Adrenal gland (tissue), 12 donors: ENCODE results near the gene VSIG10. TPM values are rescaled to one million over a fixed set of nuclear protein-coding genes. Genes with fewer than 3 reads are reported as not detected.

Source experiments
- DNase-seq, 7 donors: peaks; one replicate each; pipeline ENCODE4 v3.0.0-alpha.2; 2019 to 2020
- H3K27ac ChIP-seq, 5 donors: fragments of 200-600 bp; sonication (generic) in 4 of 5; 1 replicate in 3 of 5; 2 replicates in 2 of 5; pipeline versions ENCODE4 v1.5.1 to v1.8.0; 2016 to 2020; ENCODE audit warnings: mild to moderate bottlenecking in 1 of 5
- H3K27me3 ChIP-seq: fragments of 200-600 bp; 2 replicates; pipeline ENCODE4 v1.8.0; 2021
- H3K36me3 ChIP-seq, 2 donors: fragments of 200-600 bp; replicated peaks in 1 of 2; 1 replicate in 1 of 2; 2 replicates in 1 of 2; pipeline versions ENCODE4 v1.5.1 to v1.8.0; 2018 to 2022
- H3K4me1 ChIP-seq, 2 donors: fragments of 200-600 bp; replicated peaks in 1 of 2; 1 replicate in 1 of 2; 2 replicates in 1 of 2; pipeline versions ENCODE4 v1.5.1 to v1.8.0; 2018 to 2021
- H3K4me3 ChIP-seq, 4 donors: fragments of 200-600 bp; sonication (generic) in 3 of 4; one replicate each; pipeline ENCODE4 v1.5.1; 2016 to 2018
- H3K9me3 ChIP-seq, 3 donors: fragments of 200-600 bp; sonication (generic) in 1 of 3; replicated peaks in 1 of 3; 1 replicate in 2 of 3; 2 replicates in 1 of 3; pipeline versions ENCODE4 v1.5.1 to v1.8.0; 2016 to 2021
- CTCF ChIP-seq, 6 experiments: fragments of 450-650 bp in 4 of 6; fragments of 200-600 bp in 2 of 6; sonication (generic) in 1 of 6; IDR thresholded peaks; 1 replicate in 5 of 6; 2 replicates in 1 of 6; pipeline versions ENCODE4 v1.5.1 to v1.8.0; 2016 to 2021; ENCODE audit warnings: antibody characterized with exemption in 6 of 6, mild to moderate bottlenecking in 2 of 6, moderate library complexity in 1 of 6
- POLR2A ChIP-seq, 2 donors: fragments of 450-650 bp; IDR thresholded peaks; one replicate each; pipeline ENCODE4 v1.6.1; 2017; ENCODE audit warnings: antibody characterized with exemption in 2 of 2, mild to moderate bottlenecking in 2 of 2, moderate library complexity in 1 of 2
- WGBS, 4 donors: extraction: QIAGEN DNeasy Blood & Tissue Kit in 2 of 4; methylation state at CpG; one replicate each; pipeline versions ENCODE4 v1.1.5 to v1.1.7; 2013 to 2017; 5-methylcytosine and 5-hydroxymethylcytosine counted together
- intact Hi-C, 2 donors: fragments of 100-400 bp; cut with DNase I; formaldehyde crosslinking; loops; one replicate each; pipeline versions ENCODE4 v1.14.1 to v1.15.0; 2022 to 2023
- polyA plus RNA-seq, 3 donors: library from polyadenylated mRNA; stranded (reverse); fragments of 200-250 nt in 2 of 3; fragments of 350-450 nt in 1 of 3; fragmentation: Illumina TruSeq in 1 of 3; extraction: RNeasy Lipid Tissue Mini Kit (QIAGEN cat#74804) in 1 of 3; gene quantifications; one replicate each; pipeline ENCODE4 v1.2.3, GENCODE V29; 2013 to 2014
- total RNA-seq, 9 donors: library from RNA; depleted of rRNA in 4 of 9; stranded (reverse); fragments of >200 nt in 4 of 9; fragments of 120-200 nt in 1 of 9; fragmentation: NEBNext Ultra II Directional in 1 of 9; extraction: Animal tissue kit (Norgen Biotek cat#: 25700) in 1 of 9; gene quantifications; one replicate each; pipeline versions ENCODE4 v1.1.0 to v1.2.4, GENCODE V29; 2013 to 2023
- donor health status: healthy with polysubstance abuse.
- donor health status: Bipolar disorder and iron deficiency.
- donor health status: DM: yes; HTN: yes; CAD: no.
- donor health status: DM: no; HTN: no; CAD: no.
- donor health status: DM: no; HTN: no; CAD: no.
- donor health status: DM: yes; HTN: yes; CAD: no.

The VSIG10 gene
- total and polyA plus RNA-seq, 12 donors: 22.6 to 87.6 (median 53.0) TPM

- no peak overlapping the region for H3K4me3 ChIP-seq
- no peaks in the 10 kb centered on the region for H3K27me3 ChIP-seq
- H3K36me3 ChIP-seq: peaks cover 0 to 74% of the 10 kb centered on the region in 2 donors
- DNase-seq: no peak
- WGBS, 4 donors: 89 to 94% (median 93%) methylated on average over 7 of the region's 7 CpGs
- intact Hi-C loops: no loop called here
- no peak for TF ChIP-seq CTCF (IDR thresholded peaks at IDR 0.05)
- no peak for TF ChIP-seq POLR2A (IDR thresholded peaks at IDR 0.05)
- H3K27ac ChIP-seq: no peak overlapping the region
- H3K9me3 ChIP-seq: no peaks in the 10 kb centered on the region
- no peaks in the 10 kb centered on the region for H3K4me1 ChIP-seq
These were observed 71.6 kb downstream of the VSIG10 start for GRCh38 chr12:118032188-118032587.

GRCh38 chr12:118029166-118029565 is 74.6 kb downstream of the VSIG10 start:
- H3K27ac ChIP-seq: no peak overlapping the region
- TF ChIP-seq CTCF (IDR thresholded peaks at IDR 0.05) (no peak), POLR2A (IDR thresholded peaks at IDR 0.05) (no peak)
- H3K27me3 ChIP-seq: no peaks in the 10 kb centered on the region
- intact Hi-C loops: no loop called here
- no peak for DNase-seq
- H3K4me1 ChIP-seq: no peaks in the 10 kb centered on the region
- H3K36me3 ChIP-seq: peaks cover 0 to 61% of the 10 kb centered on the region in 2 donors
- WGBS, 4 donors: 93 to 98% (median 96%) methylated on average over 5 of the region's 5 CpGs
- H3K9me3 ChIP-seq: no peaks in the 10 kb centered on the region
- no peak overlapping the region for H3K4me3 ChIP-seq

GRCh38 chr12:118025168-118025567 is 78.6 kb downstream of the VSIG10 start:
- intact Hi-C loops: no loop called here
- WGBS, 4 donors: 70 to 88% (median 84%) methylated on average over 4 of the region's 4 CpGs
- H3K27ac ChIP-seq: no peak overlapping the region
- no peaks in the 10 kb centered on the region for H3K27me3 ChIP-seq
- H3K4me3 ChIP-seq: no peak overlapping the region
- H3K36me3 ChIP-seq: peaks cover 0 to 34% of the 10 kb centered on the region in 2 donors
- TF ChIP-seq POLR2A (IDR thresholded peaks at IDR 0.05) (no peak), CTCF (IDR thresholded peaks at IDR 0.05) (no peak)
- no peaks in the 10 kb centered on the region for H3K4me1 ChIP-seq
- DNase-seq: no peak
- no peaks in the 10 kb centered on the region for H3K9me3 ChIP-seq

- Histone ChIP-seq H3K27me3 (no peaks in the 10 kb centered on the region), H3K9me3 (no peaks in the 10 kb centered on the region), H3K27ac (no peak overlapping the region), H3K4me3 (no peak overlapping the region), H3K4me1 (no peaks in the 10 kb centered on the region), H3K36me3 (peaks cover 0 to 30% of the 10 kb centered on the region in 2 donors)
- WGBS, 4 donors: 87 to 93% (median 92%) methylated on average over 9 of the region's 9 CpGs
- TF ChIP-seq CTCF (IDR thresholded peaks at IDR 0.05) (no peak), POLR2A (IDR thresholded peaks at IDR 0.05) (no peak)
- no peak for DNase-seq
- intact Hi-C loops: no loop called here
These were observed 80.4 kb downstream of the VSIG10 start for GRCh38 chr12:118023301-118023860.
